IPS DF 4.7 (cell line): ENCODE results near the gene DEF6.

Experiments
- DNase-seq: peaks from one replicate; pipeline ENCODE4 v3.0.0-alpha.2; 2013; ENCODE audit warnings: low spot score; ENCODE audit errors: extremely low read depth

The DEF6 gene, protein sequence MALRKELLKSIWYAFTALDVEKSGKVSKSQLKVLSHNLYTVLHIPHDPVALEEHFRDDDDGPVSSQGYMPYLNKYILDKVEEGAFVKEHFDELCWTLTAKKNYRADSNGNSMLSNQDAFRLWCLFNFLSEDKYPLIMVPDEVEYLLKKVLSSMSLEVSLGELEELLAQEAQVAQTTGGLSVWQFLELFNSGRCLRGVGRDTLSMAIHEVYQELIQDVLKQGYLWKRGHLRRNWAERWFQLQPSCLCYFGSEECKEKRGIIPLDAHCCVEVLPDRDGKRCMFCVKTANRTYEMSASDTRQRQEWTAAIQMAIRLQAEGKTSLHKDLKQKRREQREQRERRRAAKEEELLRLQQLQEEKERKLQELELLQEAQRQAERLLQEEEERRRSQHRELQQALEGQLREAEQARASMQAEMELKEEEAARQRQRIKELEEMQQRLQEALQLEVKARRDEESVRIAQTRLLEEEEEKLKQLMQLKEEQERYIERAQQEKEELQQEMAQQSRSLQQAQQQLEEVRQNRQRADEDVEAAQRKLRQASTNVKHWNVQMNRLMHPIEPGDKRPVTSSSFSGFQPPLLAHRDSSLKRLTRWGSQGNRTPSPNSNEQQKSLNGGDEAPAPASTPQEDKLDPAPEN

DNA sequence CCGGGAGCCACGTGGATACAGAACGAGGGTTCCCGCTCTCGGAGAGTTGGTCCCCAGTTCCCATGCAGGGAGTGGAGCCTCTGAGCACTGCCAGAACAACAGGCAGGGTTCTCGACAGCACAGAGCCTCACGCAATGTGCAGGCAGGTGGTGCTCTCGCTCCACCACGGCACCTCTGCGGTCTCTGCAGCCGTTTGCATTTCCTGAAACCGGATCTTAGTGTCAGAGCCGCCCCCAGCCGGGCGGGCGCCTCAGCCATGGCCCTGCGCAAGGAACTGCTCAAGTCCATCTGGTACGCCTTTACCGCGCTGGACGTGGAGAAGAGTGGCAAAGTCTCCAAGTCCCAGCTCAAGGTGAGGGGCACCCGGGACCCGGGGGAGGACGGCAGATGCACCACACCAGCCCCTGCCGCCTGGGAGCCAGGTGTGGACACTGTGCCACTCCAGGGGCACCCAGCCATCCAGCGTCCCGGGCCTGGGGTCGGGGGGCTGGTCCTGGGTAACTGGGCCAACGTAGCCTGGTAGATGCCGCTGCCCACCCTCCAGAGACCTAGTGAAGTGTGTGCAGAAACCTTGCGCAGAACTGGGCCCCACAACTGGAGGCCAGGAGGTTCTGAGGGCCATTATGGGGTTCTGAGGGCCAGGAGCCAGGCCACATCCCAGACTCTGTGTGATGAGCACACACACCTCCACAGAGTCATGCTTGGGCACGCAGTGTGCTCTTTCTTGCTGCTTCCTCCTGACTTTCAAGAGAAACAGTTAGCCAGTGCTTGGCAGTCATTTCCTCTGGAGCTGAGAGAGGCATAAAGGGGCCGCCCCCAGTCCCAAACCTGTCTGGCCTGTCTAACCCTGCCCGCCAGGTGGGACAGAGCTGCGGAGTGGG, at the start of gene DEF6:
TSS of gene DEF6 (plus strand) at position 218 of the 881 bp plus-strand sequence. CDS start at position 257, 39 bp downstream.
- DNase-seq: peak; percentile 66

DNA sequence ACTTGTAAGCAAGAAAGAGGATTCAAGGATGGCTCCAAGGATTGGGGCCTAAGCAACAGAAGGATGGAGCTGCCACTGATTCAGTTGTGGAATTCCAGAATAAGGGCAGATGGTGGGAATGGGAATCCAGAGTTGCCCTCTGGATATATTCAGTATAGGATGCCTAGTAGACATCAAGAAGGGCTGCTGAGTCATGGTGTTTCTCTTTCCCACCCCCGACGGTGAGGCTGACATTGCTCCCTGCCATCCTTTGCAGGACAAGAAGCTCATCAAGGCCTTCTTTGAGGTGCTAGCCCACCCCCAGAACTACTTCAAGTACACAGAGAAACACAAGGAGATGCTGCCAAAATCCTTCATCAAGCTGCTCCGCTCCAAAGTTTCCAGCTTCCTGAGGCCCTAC, 49.3 kb upstream of the DEF6 start:
- no peak for DNase-seq

DNA sequence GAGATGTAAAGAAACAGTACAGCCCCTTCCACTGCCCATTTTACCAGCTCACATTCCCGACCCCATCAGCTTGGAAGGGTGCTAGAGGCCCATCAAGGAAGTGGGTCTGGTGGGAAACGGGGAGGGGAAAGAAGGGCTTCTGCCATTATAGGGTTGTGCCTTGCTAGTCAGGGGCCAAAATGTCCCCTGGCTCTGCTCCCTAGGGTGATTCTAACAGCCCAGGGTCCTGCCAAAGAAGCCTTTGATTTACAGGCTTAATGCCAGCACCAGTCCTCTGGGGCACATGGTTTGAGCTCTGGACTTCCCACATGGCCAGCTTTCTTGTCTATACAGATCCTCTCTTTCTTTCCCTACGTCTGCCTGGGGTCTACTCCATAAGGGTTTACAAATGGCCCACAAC, 48.7 kb upstream of the DEF6 start:
- no peak for DNase-seq

DNA sequence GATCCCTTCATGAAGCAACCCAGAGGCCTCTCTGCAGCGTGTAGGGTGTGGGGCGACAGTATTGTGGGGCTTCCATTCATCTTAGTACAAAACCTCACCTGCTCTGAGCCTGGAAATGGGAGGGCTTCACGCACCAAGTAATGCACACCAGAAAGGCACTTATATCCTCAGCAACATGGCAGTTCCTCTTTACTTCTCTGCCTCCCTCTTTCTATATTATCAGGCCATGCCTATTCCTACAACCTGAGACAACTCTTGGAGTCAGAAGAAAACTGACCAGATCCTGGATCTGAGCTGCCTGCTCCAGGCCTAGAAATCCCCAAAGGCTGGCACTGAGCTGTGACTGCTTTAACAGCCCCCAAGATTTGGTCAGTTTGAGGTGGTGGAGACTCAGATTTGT, 45.7 kb upstream of the DEF6 start:
- DNase-seq: no peak

DNA sequence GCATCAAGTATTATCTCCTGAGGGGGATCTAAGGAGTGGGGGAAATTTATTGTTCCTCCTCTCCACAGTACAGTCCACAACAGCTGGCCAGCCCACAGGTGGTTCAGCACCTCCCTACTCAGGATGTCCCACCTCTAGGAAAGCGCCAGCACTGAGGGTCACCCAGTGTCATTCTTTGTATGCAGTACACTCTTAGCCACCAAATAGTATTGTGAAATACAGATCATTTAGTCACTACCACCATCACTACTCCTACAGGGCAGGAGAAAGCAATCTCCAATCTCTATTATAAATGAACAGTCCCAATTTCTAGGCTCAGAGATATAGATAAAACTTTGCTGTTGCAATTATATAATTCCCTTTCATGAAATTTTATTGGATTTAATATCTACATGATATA, 44.4 kb upstream of the DEF6 start:
- no peak for DNase-seq

DNA sequence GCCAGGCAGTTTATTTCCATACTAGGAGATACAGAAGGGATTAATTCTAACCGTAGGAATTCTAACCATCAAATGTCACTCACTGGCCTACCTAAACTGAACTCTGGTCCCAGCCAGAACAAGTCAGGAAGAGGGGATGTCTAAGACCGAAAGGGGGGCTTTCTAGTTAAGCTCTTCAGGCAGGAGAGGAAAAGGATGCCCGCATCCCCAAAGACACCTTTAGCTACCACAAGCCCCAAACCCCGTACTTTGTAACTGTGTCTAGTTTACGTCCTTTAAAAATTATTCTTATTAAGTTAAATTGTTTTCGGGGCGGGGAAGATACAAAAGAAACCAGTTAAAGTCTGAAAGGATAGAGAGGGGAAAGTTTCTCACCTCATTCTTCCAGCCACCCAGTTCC, 39.3 kb upstream of the DEF6 start:
- no peak for DNase-seq

DNA sequence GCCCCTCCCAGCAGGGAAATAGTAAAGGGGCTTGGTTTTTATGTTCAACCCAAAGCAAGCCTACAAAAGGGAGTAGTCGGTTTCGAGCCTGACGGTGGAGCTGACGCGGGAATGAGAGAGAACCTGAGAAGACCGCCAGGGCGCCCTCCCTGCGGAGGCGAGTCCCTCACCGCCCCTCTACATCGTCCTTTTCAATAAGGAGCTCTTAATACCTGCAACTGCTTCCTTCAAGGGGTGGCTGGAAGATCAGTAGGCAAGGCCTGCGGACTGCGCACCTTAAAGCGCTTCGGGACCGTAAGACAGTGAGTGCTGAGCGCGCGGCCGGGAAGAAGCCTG, 38.8 kb upstream of the DEF6 start:
- no peak for DNase-seq

DNA sequence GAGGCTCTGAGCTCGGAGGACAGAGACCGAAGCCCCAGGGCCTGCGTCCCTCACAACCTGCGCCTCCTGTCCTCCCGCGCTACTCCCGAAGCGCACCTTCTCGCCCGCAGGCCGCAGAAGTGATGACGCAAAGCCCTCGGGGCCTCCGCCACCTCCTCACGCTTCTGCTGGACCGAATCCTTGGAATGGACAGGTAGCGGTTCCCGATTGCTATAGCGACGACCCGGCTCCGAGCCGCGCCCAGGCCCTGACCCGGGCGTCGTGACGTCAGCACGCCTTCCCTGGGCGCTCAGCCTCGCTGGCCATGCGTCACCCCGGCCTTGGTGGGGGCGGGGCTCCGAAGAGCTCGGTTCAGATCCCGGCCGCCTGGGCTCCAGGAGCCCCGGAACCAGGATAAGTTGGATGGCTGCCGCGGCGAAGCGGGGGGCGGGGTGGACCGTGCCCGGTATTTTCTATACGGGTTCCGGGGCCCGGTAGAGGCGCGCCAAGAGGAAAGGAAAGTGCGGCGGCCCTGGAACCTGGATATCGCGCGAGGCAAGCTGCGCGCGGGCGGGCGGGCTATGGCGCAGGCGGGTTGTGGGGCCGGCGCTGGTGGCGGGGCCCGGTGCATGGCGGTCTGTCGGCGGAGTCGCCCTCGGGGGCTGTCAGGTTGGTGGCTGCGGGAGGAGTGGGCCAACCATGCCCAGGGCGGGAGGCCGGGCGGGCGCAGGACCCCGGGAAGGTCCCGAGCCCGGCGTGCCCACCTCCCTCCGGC, 38.2 kb upstream of the DEF6 start, which contains the start of gene ZNF76:
TSS of gene ZNF76 (plus strand) at position 542 of the 754 bp plus-strand sequence. CDS start 21,417 bp downstream, outside the sequence.
- peak; percentile 85 for DNase-seq

DNA sequence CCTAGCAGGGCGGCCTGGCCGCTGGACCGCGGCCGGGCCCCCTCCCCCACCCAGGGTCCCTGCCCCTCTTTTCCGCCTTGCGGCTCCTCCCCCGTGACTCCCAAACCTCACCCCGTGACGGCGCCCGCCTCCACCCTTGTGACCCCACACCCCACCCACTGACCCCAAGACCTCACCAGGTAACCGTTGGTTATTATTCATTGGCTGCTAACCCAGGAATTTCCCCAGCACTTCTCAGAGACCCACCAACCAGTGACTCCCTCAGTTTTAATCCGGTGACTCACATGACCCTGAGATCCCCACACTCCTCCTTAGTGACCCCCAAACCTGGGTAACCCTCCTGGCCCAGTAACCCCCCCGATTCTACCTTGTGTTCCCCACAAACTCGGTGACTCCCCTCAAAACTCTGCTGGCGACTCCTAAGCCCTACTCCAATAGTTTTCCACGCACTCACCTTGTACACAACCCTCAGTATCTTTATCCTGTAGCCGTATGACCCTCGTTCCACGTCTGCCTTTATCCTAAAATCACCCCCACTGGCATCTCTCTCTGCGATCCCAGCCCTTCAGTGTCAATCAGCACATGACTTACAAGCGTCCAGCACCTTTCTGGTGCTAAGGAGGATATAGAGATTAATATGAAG, 37.5 kb upstream of the DEF6 start:
- DNase-seq: peak; percentile 69

DNA sequence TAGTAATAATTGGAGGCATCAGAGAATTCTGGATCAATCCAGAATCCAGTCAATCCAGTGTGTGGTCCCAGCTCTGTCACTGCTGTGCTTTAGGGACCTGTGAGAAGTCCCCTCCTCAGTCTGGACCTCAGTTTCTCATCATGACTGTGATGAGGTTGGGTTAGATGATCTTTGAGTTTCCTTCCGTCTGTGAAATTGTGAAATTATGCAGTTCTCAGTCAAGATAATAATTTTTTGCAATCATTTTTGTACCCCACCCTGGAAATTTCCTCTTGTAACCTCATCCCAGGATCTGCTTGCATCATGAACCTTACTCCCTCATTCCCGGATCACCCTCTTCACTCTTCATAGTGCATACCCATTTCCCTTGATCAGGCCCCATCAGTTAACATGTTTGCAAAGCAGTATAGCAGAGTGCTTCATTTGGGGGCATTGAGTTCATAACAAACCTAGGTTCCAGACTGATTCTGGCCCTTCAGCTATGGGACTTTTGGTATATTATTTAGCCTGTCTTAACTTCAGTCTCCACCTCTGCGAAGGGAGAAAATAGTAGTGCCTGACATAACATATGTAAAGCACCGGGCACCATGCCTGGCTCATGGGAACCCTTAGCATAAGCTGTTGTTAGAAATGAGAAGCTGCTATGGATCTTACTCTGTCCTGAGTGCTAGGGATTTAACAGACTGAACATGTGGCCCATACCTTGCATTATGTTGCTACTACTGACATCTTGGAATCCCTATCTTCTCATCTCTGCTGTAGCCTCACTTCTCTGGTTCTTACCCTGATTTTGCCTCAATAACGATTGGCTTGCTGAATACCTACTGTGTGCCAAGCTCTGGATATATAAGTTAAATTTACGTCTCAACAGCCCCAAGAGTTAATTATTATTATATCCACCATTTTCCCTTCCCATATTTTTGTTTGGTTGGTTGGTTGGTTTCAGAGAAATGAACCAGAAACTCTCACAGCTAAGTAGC, 36.7 kb upstream of the DEF6 start:
- no peak for DNase-seq

DNA sequence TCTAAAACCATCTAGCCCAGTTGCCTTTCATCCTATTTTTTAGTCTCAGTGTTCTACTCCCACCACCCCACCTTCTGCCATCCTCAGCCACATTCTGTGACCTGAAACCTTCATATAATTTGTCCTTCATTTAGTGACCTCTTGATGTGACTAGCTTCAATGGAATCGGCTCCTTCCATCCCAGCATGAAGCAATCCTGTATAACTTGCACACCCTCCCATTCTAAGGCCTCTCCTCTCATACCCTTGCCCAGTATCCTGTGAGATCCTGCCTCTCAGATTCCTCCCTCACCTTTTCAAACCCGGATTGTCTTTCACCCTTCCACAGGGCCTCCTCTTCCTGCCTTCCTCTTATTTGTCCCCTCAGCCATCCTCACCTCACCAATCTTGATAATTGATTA, 35.0 kb upstream of the DEF6 start:
- DNase-seq: no peak

DNA sequence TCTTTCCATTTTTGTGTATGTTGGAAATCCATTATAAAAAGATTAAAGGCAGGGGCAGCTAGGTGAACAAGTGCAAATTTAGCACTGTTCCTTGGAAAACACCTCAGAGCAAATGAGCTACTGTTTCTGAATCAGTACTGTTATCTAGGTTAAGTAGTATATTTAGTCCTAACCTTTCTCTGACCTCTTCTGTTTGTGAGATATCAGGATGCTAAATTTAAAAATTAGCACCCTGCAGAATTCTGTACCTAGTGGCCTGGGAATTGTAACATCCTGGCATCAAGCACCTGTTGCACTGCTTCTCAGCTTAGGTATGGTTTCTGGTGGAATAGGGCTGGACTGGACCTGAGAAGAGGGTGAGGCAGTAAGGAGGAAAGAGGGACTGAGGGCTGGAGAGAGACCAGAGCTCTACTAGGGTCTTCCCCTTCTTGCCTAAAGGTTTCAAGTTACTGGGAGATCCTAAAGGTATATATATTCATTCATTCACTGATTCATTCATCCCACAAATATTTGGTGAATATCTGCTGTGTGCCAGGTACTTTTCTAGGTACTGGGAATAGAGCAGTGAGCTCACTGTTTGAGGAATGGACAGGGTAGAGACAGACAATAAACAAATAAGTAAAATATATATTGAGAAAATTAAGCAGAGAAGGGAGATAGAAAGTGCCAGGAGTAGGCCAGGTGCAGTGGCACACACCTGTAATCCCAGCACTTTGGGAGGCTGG, 32.9 kb upstream of the DEF6 start:
- DNase-seq: no peak

DNA sequence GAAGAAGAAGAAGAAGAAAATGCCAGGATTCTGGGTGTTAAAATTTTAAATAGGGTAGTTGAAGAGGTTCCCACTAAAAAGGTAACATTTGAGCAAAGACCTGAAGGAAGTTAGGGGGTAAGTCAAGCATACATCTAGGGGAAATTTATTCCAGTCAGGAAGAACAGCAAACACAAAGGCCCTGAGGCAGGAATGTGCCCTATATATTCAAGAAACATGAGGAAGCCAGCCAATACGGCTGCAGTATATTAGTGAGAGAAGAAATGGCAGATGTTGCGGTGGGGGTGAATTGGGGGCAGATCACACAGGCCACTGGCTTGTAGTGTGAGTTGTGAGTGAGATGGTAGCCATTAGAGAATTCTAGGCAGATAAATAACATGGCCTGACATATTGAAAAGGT, 32.1 kb upstream of the DEF6 start:
- no peak for DNase-seq

DNA sequence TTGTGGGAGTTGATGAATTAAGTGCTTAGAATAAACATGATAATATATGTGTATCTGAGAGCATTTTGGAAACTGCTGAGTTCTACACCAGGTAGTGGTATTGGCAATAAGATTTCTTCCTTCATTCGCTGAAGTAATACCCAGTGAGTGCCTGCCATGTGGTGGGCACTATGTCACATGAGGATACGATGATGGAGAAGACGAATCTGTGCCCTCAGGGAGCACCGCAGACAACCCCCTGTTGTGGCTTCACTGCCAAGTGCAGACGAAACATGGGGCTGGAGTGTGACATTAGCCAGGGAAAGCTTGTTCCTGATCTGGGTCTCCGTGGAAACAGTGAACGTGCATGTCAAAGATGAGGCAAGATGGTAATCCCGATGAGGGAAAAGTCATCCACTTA, 30.2 kb upstream of the DEF6 start:
- DNase-seq: no peak

DNA sequence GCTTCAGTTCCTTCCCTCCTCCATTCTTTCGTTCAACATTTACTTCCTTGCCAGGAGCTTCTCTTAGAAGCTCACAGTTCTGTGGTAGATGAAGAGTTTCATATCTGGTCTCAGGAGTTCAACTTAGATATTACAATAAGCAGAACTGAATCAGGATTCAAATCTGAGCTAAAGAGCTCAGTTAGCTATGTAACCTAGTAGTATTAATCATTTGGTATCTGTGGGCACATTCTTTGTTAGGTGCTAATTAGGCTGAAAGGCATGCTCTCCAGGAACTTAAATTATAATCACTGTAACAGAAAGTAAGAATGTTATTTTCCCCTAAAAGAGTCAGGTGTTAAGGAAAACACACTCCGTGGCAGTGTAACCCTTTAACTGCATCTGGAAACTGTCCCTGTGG, 29.7 kb upstream of the DEF6 start:
- no peak for DNase-seq

DNA sequence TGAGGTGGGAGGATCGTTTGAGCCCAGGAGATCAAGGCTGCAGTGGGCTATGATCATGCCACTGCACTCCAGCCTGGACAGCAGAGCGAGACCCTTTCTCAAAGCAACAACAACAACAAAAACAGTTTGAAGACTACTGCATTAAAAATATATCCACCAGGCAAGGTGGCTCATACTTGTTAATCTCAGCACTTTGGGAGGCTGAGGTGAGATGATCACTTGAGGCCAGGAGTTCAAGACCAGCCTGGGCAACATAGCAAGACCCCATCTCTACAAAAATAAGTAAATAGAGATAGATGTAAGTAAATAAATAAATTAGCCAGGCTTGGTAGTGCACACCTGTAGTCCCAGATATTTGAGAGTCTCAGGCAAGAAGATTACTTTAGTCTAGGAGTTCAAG, 25.6 kb upstream of the DEF6 start:
- no peak for DNase-seq

DNA sequence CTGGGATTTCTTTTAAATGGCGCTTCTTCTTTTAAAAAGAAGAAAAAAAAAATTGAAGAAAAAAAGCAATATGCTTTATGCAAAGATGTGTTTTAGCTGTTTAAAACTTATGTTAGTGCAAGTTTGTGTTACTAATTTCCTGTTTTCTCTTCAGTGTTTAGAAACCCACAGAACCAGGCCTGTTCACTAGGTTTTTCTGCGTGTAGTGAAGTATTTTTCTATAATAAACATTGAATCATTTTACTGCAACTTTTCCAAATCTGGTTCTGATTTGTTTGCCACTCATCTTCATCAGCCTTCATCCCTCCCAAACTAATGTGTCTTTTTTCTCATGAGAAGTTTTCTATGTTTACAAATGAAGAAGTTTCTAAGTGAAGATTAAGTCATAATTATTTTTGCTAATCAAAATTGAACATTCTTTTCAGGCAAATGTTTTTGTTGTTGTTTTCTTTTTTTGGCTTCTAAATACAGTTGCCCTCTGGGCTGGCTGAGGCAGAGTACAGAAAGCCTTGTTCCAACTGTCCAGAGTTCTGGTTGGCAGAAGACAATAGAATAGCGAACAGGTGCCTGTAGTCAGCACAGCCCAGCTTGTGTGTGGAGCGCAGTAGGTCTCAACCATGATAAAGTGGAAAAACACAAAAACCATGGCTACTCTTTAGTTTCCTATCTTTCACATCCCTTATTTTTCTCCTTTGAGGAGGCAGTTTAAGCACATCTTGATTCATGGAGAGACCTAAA, 23.6 kb upstream of the DEF6 start:
- DNase-seq: no peak

DNA sequence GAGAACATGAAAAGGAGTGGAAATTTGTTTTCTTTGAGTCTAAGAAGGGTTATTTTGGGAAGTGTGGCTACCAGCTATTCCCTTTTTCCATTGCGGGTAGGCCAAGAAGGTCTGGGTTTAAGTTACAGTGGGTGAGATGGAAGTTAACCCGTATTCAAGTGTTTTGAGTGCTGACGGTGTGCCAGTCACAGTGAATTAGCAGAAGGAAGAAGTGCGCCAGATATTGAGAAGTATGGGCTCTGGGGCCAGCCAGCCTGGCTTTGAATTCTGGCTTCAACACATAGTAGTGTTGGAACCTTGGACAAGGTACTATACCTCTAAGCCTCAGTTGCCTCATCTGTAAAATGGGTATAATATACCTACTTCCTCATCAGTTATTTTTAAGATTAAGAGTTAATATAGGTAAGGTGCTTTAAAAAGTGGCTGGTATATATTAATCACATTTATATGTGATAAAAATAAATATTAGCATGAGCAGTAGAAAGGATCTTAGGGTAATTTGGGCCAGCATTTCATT, 21.8 kb upstream of the DEF6 start:
- no peak for DNase-seq
